HG03045 (cell line): ENCODE measurements around the gene SERPINA5.

Experiments
- ATAC-seq: cut with Tn5 transposase; IDR thresholded peaks from one replicate; pipeline ENCODE4 v1.9.1; 2021; ENCODE audit warnings: mild to moderate bottlenecking, moderate library complexity; ENCODE audit not compliant: unreplicated experiment

Gene SERPINA5, protein sequence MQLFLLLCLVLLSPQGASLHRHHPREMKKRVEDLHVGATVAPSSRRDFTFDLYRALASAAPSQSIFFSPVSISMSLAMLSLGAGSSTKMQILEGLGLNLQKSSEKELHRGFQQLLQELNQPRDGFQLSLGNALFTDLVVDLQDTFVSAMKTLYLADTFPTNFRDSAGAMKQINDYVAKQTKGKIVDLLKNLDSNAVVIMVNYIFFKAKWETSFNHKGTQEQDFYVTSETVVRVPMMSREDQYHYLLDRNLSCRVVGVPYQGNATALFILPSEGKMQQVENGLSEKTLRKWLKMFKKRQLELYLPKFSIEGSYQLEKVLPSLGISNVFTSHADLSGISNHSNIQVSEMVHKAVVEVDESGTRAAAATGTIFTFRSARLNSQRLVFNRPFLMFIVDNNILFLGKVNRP

DNA sequence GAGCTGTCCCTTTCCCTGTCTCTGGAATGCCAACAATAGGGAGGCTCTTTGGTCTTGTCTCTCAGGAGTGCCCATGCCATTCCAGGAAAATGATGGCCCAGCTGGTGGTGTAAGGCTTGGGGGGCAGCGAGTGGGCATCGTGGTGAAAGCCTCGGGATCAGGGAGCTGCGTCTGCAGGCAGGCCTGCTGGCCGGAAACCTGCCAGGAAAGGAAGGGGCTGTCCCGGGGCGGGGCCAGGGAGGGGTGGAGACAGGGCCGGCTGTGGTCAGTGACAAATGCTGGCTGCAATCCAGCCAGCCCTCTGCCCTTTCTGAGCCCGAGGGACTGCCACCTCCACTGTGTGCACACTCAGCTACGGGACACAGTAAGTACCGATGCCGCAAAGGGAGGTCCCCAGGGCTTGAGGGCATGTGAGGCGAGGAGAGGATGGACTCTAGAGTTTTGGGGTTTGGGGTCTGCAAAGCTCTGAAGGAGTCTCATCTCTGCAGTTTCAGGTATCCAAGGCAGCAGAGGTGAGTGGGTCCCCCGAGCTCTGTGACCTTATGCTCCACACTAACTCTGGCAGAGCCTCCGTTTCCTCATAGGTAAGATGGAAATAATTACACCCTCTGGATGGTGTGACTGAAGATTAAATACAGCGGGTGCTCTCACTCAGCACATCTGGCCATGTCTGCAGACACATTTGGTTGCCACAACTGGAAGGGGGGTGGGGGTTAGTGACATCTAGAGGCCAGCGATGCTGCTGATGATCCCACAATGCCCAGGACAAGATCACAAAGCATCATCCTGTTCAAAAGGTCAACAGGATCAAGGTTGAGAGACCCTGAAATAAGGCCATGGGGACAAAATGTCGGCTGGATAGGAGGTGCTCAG, at the start of gene SERPINA5:
Gene SERPINA5, plus strand, starts transcription at position 300 of the 873 bp plus-strand sequence. CDS start 5,937 bp downstream, outside the sequence.
- no peak for ATAC-seq

DNA sequence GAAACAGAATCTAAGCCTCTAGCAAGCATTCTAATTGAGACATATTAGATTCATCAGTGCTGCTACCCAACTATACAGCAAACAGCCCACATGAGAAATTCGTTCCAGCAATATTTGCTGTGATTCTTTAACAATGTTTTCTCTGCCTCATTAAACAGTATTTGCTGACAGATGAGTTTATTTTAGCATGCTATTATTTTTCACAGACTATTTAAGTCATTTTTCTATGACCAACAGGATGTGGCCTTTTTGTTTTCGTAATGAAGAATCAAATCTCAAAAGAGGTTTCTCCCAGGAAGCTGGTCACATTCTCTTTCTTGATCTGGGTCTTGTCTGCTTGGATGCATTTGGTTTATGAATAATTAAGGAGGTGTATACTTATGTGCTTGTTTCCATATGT, 48.8 kb upstream of the SERPINA5 start:
- ATAC-seq, result no peak

DNA sequence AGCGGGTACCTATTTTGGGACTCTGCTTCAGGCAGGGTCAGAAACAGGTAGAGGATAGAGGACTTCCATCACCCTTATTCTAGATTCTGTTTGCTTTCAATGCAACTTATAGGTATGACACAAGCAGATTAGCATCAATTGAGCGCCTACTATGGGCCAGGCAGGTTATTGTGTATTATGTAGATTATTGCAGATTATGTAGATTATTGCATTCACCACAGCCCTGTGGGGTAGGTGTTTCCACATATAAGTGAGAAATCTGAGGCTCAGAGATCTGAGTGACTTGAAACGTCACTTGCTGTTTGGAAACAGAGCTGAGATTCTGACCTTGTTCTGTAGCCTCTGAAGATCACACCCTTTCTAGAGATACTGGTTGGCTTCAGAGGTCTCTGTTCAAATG, 45.7 kb upstream of the SERPINA5 start:
- ATAC-seq, result no peak

DNA sequence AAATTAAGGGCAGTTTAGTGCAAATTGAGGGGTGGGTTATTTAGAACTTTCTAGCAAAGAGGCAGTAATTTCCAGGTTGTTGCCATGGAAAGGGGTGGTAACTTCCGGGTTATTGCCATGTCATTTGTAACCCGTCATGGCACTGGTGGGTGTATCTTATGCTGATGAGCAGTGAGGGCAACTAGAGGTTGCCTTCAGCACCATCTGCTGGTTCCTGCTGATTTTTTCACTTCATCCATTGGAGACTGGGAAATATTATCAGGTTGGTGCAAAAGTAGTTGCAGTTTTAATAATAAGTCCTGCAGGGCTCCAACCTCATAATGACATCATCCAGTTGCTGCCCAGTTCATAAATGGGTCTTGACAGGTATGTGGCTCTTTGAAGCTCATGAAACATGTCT, 44.4 kb upstream of the SERPINA5 start:
- ATAC-seq, result no peak

DNA sequence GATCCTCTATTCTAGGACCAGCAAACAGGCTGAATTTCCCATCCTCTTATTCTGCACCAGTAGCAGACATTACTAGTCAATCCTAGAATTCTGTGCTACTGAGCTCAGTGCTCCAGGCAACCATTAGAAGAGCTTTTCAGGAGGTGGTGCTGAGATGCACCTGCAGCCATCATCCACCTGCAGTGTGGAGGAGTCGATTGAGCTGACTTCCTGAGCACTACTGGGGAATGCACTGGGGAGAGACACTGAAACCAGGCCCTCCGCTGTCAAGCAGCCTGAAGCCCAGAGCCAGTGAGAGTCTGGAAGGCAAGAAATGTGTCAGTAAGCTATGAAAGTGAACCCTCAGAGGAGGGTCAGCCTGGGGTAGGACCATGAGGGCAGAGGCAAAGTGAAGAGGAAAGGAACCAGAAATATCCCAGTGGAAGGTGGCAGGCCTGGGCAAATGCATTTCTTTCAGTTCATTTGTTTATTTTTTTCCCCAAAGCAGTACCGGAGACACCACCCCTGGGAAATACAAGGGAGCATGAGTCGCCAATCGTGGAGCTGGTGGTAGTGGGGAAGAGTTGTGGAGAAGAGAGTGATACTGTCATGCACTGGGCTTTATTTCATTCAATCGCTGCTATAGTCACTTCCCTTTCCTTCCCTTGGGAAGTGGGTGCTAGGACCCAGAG, 43.0 kb upstream of the SERPINA5 start:
- ATAC-seq, result no peak

DNA sequence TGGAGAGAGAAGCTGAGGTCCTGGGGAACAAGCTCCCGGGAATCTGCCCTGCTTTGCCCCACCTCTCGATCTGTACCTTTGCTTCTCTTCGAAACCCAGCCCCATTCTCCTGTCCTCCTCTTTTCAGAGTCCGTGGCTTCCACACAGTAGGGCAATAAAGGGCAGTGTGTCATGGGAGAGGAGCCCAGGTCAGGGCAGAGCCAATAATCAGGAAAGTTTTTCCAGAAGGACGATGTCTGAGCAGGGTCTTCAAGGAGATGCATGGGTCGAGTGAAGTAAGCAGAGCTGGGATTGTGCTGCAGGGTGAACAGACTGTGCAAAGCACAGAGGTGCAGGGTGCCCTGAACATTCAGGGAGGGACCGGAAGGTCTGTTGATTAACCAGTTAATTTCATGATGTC, 42.0 kb upstream of the SERPINA5 start:
- no peak for ATAC-seq

DNA sequence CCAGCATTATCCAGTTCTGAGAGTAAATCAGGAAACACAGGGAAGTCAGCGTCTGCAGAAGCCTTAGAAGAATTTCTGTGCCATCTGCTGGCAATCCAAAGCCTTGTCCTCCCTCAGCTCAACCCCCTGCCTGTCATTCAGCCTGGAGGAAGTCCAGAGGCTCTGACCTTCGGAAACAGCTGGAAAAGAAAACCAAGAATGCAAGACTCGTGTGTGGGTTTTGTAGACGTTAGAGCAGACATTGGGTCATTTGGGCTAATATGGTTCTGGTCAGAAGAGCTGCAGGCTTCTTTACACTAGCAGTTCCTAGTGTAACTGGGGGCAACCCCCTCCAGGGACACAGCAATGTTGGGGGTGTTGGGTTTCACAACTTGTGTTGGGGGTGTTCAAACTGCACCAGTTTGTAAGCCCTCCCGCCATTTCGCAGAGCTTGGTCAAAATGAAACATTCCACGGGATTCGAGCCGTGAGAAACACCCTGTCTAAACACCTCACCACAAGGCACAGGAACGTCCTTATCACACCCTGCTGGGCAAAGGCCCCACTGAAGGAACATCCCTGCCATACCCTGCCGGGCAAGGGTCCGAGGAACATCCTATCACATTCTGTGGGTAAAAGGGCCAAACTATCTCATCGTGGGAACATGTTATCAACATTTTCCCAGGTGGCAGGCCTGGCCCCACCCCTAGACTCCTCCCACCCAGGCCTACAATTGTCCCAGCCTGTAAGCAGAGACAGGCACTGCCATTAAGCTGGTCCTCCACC, 41.0 kb upstream of the SERPINA5 start:
- ATAC-seq, result no peak

DNA sequence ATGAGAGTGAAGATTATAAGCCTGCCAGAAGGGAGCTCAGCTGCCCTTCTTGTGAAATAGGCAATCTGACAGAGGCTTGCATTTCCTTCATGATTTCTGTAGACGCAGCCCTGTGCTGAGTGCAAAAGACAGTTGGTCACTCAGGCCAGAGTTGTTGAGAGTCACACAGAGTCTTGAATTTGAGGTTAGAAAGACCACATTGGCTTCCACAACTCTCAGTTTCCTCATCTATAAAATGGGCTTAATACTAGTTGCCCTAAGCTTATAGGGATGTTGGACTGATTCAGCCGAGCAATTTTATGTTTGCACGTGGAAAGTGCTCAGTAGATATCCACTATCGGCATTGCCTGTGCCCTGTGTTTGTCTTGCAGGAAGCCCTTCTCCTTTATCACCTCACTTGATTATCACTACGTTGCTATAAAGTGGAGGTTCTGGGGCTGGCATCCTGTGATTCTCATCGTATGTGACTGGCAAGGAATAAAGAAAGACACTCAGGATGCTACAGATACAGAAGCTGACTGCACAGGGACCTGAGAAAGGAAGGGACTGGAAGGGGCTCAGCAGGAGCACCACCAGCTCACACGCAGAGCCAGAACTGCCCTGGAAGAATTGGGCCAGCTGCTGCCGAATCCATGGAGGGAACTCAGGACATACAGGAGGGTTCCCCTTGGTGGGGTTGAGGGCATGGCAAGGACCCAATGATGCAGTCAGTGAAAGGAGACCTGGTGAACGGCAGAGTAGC, 39.8 kb upstream of the SERPINA5 start:
- ATAC-seq, result no peak

DNA sequence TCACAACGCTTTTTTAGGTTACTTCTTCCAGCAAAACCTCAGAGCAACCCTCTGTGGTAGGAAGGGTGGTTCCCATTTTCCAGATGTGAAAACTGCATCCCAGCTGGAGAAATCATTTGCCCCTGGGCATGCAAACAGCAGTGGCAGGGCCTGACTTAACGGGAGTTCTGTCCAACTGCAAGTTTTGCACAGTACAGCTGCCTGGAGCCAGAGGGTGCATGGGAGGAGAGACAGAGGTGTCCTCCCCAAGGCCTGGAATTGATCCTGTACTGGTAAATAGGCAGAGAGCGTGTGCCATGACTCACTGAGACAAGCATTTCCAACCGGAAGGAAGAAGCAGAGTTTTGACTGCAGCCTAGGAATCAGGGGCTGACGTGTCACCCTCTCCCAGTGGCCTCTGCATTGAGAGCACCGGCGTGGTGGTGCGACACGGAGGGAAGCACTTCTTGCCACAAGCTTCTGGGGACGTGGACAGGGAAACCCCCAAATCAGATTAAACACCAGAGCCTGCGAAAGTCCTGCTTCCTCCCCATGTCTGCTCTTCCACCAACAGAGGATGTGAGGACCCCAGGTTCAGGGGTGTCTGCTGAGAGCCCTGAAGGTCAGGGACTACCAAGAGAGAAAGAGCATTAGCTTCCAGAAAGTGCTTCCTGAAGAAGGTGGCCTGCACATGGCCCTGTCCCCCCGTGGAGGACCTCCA, 39.0 kb upstream of the SERPINA5 start:
- ATAC-seq, result no peak

DNA sequence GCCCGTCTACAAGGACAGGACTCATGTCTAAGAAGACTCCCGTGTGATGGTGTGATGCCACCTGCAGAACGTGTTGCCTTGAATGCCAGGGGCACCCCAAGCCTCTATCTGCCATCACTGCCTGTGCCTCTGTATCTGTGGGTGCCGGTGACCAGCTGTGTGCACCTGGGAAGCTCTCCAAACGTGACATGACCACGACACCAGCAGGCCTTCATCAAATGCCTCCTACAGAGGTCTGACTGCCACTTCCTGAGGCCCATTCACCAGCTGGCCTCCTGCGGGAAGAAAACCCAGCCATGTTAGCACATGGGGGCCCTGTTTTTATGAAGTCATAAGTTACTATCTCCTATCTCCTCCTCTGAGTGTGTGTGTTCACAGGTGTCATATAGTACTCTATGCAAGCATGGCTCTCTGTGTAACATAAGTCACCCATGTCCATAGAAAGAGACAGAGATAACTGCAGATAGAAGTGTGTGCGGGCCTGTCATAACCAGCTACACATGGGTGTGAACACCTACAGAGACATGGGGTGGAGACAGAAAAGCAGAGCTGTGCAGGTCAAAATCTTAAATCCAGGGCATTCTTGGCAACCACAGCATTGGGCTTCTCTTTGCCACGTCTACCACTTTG, 38.3 kb upstream of the SERPINA5 start:
- no peak for ATAC-seq

DNA sequence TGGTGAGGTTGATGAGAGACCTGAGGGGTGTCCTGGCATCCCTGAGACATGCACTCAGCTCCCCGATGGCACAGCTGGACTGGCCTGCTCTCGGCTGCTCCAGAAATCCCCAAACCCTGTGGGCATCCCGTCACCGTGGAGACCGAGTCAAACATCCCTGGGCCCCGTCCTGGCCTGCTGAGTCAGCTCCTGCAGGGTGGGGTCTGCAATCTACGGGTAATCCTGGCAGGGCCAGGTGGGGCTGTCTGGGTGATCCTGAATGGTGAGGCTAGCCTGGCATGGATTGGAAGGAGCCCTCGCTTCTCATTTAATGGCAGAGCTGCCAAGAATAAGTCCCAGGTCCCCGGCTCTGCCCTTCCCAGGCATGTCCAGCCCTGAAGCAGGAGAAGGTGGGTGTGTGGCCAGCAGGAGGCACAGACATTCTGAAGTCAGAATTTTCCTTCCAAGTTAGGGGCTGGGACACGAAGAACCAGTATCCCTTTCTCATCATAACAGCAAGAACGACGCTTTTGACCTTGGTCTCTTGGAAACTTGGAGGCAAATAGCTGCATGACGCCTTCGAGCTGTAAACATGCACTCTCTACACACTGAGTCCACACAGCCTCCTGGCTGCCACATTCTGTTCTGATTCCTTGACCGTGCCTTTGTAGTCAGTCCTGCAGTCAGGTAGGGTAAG, 37.6 kb upstream of the SERPINA5 start:
- no peak for ATAC-seq

DNA sequence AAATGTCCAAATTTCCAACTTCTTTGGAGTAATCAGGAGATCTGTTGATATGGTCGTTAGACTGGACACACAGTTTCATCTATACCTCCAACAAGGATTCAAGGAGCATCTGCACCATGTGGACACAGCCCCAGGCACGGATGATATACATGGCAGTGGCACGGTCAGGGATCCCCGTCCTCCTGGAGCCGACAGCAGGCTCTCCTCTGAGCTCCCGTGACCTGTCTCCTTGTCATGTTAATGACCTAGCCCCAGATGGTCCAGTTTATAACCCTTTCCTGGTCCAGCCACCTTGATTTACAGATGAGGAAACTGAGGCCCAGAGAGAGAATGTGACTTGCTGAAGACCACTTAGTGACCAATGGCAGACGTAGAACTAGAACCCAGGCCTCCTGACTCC, 36.5 kb upstream of the SERPINA5 start:
- ATAC-seq, result no peak

DNA sequence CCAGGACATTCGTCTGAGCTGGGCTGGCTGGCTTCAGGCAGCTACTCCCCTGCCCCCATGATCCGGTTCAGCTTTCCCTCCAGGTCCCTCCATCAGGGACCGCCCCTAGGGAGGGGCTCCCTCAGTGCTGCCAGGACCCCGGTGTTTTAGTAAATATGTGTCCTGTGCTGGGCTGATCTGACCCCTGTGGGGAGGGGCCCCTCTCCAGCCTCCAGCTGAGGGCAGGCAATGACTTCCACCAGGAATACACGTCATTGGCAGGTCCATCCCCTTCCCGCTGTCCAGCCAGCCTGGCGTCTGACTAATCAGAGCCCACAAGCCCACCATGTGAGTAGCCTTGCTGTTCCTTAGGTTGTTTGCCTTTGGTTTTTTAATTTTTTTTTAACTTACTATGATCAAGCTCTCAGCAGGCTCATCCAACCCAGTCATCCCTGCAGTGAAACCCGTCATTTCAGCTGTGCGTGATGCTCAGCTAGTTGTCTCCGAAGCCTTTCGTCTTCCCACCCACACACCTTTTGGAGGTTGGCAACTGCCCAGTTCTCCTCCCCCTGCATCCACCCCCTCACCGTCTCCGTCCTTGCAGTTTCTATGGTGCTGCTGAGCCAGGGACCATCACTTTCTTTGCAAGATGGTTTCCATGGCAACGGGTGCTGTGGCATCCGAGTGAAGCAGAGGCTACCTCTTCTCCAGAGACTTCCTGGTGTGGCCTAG, 35.9 kb upstream of the SERPINA5 start:
- ATAC-seq, result no peak

DNA sequence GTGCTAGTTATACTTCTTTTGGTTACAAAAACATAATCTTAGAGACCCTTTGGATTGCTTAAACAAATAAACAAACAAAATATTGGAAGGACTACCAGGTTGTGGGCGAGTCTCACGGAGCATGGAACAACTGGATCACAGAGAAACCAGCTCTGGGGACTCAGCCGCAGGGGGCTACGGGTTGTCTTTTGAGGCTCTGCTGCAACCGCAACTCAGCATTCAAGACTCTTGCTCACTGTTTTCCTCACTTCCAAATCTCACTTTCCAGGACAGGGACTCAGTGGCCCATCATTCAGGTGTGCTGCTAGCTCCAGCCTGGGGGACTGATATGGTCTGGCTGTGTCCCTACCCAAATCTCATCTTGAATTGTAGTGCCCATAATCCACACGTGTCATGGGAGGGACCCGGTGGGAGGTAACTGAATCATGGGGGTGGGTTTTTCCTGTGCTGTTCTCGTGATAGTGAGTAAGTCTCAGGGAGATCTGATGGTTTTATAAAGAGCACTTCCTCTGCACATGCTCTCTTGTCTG, 34.0 kb upstream of the SERPINA5 start:
- ATAC-seq, result no peak

DNA sequence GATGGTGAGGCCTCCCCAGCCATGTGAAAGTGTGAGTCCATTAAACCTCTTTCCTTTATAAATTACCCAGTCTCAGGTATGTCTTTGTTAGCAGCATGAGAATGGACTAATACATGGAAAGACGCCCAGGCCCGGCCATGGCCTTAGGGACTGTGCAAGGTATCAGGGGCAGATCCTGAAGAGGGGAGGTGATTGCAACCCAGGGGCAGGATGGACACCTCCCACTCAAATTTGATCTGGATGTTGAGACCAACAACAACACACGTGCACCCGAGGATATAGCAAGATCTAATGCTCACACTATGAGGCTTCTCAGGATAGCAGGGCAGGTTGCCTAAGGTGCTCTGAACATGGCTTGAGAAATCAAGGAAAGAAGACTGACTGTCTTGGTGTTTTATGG, 33.5 kb upstream of the SERPINA5 start:
- no peak for ATAC-seq

DNA sequence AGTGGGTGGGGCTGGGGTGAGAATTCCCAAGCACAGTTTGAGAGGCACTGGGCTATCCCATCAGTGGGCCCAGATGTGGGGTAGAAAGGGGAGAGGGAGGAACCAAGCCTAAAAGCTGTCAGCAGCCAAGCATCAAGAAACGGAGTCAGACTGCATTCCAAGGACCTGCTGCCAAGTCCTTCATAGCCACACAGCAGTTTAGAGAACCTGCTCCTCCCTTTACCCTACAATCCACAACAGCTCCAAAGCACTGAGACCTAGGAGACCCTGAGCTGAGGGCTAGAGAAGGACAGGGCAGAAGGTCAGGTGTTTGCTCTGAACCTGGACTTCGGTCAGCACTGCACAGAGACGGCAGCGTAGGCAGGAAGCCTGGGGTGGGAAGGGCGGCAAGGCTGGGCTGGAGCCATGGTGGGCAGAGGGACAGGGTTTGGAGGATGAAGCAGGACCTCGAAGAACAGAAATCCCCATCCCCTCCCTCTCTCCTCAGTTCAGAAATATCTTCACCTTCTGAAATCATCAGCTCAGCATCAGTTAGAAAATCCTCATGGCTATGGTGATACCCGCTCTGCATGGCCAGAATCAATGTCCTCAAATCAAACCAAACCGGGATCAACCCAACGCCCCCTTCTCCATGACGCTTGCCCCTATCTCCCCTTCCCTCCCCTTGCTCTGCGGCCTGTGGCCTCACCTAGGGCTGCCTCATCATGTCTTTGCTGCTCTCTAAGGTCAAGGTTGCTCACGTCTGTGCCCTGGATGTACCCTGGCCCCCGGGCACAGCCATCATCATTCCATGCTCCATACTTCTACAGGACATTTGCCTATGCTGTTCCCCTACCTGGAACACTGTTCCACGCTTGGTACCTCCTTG, 32.9 kb upstream of the SERPINA5 start:
- no peak for ATAC-seq
